Thymus (tissue), 11 donors: ENCODE results near the gene NREP. TPM values are rescaled to one million over a fixed set of nuclear protein-coding genes. Genes with fewer than 3 reads are reported as not detected.

ENCODE experiments used
- DNase-seq, 9 donors: peaks; one replicate each; pipeline ENCODE4 v3.0.0-alpha.2; 2013; ENCODE audit warnings: low spot score in 9 of 9, low read depth in 6 of 9, missing footprints in 1 of 9
- H3K27ac ChIP-seq, 2 donors: one replicate each; pipeline ENCODE4 v1.5.1; 2013; ENCODE audit warnings: control low read depth in 1 of 2, low read depth in 1 of 2, low read length in 1 of 2, mild to moderate bottlenecking in 1 of 2, moderate library complexity in 1 of 2
- H3K27me3 ChIP-seq, 2 donors: one replicate each; pipeline ENCODE4 v1.5.1; 2013; ENCODE audit warnings: low read length in 1 of 2; ENCODE audit not compliant: control insufficient read depth in 2 of 2, insufficient read depth in 1 of 2
- H3K36me3 ChIP-seq, 2 donors: one replicate each; pipeline ENCODE4 v1.5.1; 2013; ENCODE audit warnings: low read length in 1 of 2, mild to moderate bottlenecking in 1 of 2, moderate library complexity in 1 of 2; ENCODE audit not compliant: control insufficient read depth in 2 of 2, insufficient read depth in 2 of 2
- H3K4me1 ChIP-seq, 2 donors: one replicate each; pipeline ENCODE4 v1.5.1; 2013; ENCODE audit warnings: low read length in 2 of 2; ENCODE audit not compliant: control insufficient read depth in 2 of 2, insufficient read depth in 2 of 2
- H3K4me3 ChIP-seq, 2 donors: one replicate each; pipeline ENCODE4 v1.5.1; 2013; ENCODE audit warnings: low read length in 2 of 2, control low read depth in 1 of 2, mild to moderate bottlenecking in 1 of 2
- H3K9me3 ChIP-seq, 2 donors: one replicate each; pipeline ENCODE4 v1.5.1; 2013; ENCODE audit warnings: low read length in 1 of 2, mild to moderate bottlenecking in 1 of 2; ENCODE audit not compliant: control insufficient read depth in 2 of 2, insufficient read depth in 1 of 2
- WGBS: extraction: QIAGEN DNeasy Blood & Tissue Kit; methylation state at CpG from one replicate; pipeline ENCODE4 v1.1.7; 2013; 5-methylcytosine and 5-hydroxymethylcytosine counted together
- polyA plus RNA-seq: library from polyadenylated mRNA; stranded (reverse); fragments of 200-250 nt; gene quantifications from one replicate; pipeline ENCODE4 v1.2.3, GENCODE V29; 2013
- total RNA-seq: library from RNA; stranded (reverse); fragments of 120-200 nt; gene quantifications from one replicate; pipeline ENCODE4 v1.2.4, GENCODE V29; 2013
- donor health status: healthy.

Gene NREP
- total and polyA plus RNA-seq, 2 donors = 76.6 to 173 TPM

- H3K4me1 ChIP-seq = peaks cover 12 to 37% of the 10 kb centered on the region in 2 donors
Observed at GRCh38 chr5:111699324-111699723, 57.7 kb downstream of the NREP start.

GRCh38 chr5:111697881-111698757, 58.9 kb downstream of the NREP start:
- H3K27ac ChIP-seq = no peak overlapping the region
- H3K36me3 ChIP-seq = no peaks in the 10 kb centered on the region
- peaks cover 5 to 31% of the 10 kb centered on the region in 2 donors for H3K4me1 ChIP-seq
- no peak for DNase-seq
- H3K4me3 ChIP-seq = no peak overlapping the region
- no peaks in the 10 kb centered on the region for H3K27me3 ChIP-seq
- no peaks in the 10 kb centered on the region for H3K9me3 ChIP-seq
- WGBS = 92% methylated on average over 6 of the region's 6 CpGs

More at GRCh38 chr5:111699324-111699723, 57.7 kb downstream of the NREP start:
- Histone ChIP-seq H3K9me3 (no peaks in the 10 kb centered on the region), H3K4me3 (no peak overlapping the region), H3K27me3 (no peaks in the 10 kb centered on the region), H3K27ac (no peak overlapping the region), H3K36me3 (no peaks in the 10 kb centered on the region)
- DNase-seq = no peak
- WGBS = 92% methylated on average over 1 of the region's 1 CpG

DNA sequence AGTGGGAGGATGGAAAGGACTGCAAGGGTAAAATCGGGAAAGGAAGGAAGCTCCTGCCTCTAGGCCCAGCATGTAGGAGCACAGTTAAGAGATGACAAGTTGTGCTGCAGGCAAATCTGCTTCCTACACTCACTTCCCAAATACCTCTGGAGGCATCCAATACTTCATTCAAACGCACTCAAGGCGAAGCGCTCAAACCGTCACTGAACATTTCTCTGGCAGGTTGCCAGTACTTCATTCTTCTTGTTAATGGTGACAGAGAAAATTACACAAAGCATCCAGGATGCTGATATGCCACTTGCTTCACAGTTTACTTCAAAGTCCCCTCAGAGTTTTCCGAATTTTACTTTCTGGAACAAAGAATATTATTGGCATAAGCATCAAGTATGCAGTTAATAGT, 59.8 kb downstream of the NREP start:
- no peaks in the 10 kb centered on the region for H3K27me3 ChIP-seq
- H3K27ac ChIP-seq = no peak overlapping the region
- no peaks in the 10 kb centered on the region for H3K9me3 ChIP-seq
- H3K4me1 ChIP-seq = peaks cover 4 to 23% of the 10 kb centered on the region in 2 donors
- DNase-seq = peak in 2 of 9 donors; percentile 12 to 58
- H3K36me3 ChIP-seq = no peaks in the 10 kb centered on the region
- no peak overlapping the region for H3K4me3 ChIP-seq
- WGBS = 64% methylated on average over 6 of the region's 6 CpGs

DNA sequence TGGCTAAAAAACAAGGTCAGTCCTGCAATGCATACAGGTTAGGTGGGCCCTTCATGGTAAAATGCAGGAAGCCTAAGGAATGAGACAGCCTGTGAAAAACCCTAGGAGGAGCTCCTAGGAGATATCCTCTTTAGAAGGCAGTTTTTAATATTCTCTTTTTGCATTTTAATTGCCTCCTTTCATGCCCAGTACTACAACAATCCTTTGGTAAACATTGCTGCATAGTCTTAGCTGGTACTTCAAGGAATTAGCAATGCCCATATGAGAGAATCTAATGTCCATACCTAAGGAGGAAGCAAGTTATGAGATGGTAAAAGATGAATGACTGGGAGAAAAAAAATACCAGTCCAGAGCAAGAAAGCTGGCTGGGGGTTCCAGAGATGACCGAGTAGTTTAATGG, 61.0 kb downstream of the NREP start:
- no peak overlapping the region for H3K4me3 ChIP-seq
- H3K4me1 ChIP-seq = peaks cover 4 to 22% of the 10 kb centered on the region in 2 donors
- DNase-seq = no peak
- WGBS = 97% methylated on average over 1 of the region's 1 CpG
- H3K27me3 ChIP-seq = no peaks in the 10 kb centered on the region
- no peaks in the 10 kb centered on the region for H3K9me3 ChIP-seq
- no peaks in the 10 kb centered on the region for H3K36me3 ChIP-seq
- no peak overlapping the region for H3K27ac ChIP-seq

DNA sequence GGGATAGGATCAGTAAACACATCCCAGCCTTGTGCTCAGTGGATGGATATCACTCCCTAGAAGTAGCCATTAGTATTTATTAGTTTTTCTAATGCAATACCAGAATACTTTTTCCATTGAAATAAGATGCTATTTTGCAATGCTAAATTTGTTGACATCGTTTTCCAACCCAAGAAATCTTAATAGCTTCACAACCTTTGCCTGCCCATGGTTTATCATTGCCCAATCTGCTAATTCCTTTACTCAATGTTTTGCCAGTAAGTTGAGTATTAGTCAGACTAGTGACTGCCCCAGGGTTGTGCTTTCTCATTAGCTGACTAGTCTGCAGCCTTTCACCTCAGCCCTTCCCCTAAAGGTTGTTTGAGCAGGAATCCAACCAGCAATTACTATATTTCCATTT, 62.9 kb downstream of the NREP start:
- Histone ChIP-seq H3K9me3 (no peaks in the 10 kb centered on the region), H3K4me1 (peaks cover 4 to 24% of the 10 kb centered on the region in 2 donors), H3K27ac (no peak overlapping the region), H3K27me3 (no peaks in the 10 kb centered on the region), H3K36me3 (no peaks in the 10 kb centered on the region), H3K4me3 (no peak overlapping the region)
- 100% methylated on average over 1 of the region's 1 CpG for WGBS
- no peak for DNase-seq

DNA sequence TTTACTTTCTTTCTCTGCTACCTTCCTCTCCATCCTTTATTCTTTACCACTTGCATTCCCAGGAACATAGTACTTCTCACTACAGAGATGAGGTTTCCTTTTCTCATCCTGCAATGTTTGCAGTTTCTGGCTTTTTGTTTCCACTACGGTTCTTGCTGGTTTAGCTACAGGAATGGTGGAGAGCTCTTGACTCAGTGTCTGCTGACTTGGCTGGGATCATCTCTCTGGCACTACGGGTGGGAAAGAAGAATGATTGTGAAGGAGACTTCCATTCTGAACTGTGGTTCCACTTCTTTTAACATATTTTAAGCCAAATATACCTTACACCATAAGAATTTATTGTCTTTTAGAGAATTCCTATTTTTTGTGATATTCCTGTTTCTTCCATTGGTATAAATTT, 65.1 kb downstream of the NREP start:
- Histone ChIP-seq H3K4me3 (no peak overlapping the region), H3K4me1 (peaks cover 4 to 11% of the 10 kb centered on the region in 2 donors), H3K27ac (no peak overlapping the region), H3K9me3 (no peaks in the 10 kb centered on the region), H3K27me3 (no peaks in the 10 kb centered on the region), H3K36me3 (no peaks in the 10 kb centered on the region)
- 98% methylated on average over 2 of the region's 2 CpGs for WGBS
- DNase-seq = no peak

DNA sequence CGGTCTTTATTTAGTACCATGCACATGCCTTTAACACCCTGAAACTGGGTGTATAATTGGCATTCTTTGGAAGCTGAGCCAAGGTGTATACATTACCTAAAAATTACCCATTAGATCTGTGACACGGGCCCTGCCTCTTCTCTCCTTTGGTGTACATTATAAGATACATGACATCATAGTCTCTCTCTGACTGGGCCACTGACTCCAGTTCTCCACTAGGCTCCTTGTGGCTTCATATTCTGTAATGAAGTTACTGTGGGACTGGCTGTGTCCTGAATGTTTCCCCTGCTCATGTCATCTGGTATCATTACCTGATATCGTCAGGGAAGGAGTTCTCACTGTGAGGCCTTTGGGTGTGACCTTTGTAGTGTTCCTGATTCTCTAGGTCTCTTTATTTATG, 65.5 kb downstream of the NREP start:
- Histone ChIP-seq H3K36me3 (no peaks in the 10 kb centered on the region), H3K9me3 (no peaks in the 10 kb centered on the region), H3K4me1 (peaks cover under 1 to 7% of the 10 kb centered on the region in 2 donors), H3K27ac (no peak overlapping the region), H3K4me3 (no peak overlapping the region), H3K27me3 (no peaks in the 10 kb centered on the region)
- no peak for DNase-seq
- over 99% methylated on average over 3 of the region's 3 CpGs for WGBS

DNA sequence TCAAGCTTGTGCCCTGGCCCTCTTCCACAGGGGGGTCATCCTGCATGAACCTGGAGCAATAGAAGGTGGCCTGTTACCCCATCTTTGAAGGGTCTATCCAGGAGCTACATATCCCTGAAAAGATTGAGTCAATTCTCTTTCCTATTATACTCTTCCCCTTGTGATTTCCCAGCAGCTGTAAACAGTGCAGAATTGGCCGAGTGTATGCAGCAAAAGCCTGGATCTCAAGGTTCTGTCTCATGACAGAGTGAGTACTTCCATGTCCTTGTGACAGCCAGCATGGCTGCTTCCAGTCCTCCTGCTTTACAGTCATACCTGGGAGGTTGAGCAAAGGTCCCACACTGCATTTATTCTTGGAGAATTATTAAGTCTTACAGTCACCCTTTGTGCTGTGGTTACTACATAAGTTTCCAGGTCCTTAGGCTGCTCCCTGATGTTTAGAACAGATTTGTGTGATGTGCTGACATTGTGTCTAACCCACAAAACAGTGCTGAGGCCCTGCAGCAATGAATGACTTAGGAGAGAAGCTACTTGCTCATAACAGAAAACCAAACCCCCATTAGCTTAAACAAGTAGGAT, 67.5 kb downstream of the NREP start:
- no peaks in the 10 kb centered on the region for H3K27me3 ChIP-seq
- no peak overlapping the region for H3K27ac ChIP-seq
- H3K4me3 ChIP-seq = no peak overlapping the region
- WGBS = 98% methylated on average over 1 of the region's 1 CpG
- H3K36me3 ChIP-seq = no peaks in the 10 kb centered on the region
- no peaks in the 10 kb centered on the region for H3K9me3 ChIP-seq
- DNase-seq = no peak
- H3K4me1 ChIP-seq = peaks cover 0 to 3% of the 10 kb centered on the region in 2 donors

DNA sequence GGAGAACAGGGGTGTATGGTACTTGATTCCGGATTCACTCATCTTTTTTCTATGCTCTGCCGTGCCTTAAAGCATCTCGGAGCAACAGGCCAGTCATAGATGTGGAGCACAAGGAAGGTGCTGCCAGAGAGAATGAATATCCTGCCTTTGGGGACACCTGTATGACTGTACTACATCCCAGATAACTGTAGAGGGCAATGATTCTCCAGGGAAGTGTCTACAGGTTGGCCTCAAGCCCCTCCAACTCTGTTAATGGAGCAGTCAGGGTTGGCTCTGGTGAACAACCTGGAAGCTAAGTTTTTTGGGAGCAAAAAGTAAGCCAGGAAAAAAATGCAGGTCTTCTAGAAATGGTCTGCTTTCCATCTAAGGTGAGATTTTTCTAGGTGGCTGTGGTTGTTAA, 71.0 kb downstream of the NREP start:
- no peak overlapping the region for H3K27ac ChIP-seq
- H3K4me3 ChIP-seq = no peak overlapping the region
- no peaks in the 10 kb centered on the region for H3K36me3 ChIP-seq
- H3K27me3 ChIP-seq = no peaks in the 10 kb centered on the region
- H3K4me1 ChIP-seq = peaks cover 0 to 7% of the 10 kb centered on the region in 2 donors
- peak in 3 of 9 donors; percentile 16 to 47 (median 29) for DNase-seq
- WGBS = 98% methylated on average over 3 of the region's 3 CpGs
- no peaks in the 10 kb centered on the region for H3K9me3 ChIP-seq
